GM18498 (cell line): ENCODE results near the gene PHKB.

Source experiments
- ATAC-seq: cut with Tn5 transposase; IDR thresholded peaks from one replicate; pipeline ENCODE4 v1.9.1; 2021; ENCODE audit warnings: mild to moderate bottlenecking, moderate library complexity; ENCODE audit not compliant: unreplicated experiment

Gene PHKB

GRCh38 chr16:47725188-47725695 is 264.1 kb downstream of the PHKB start:
- no peak for ATAC-seq

GRCh38 chr16:47726031-47726675 is 265.0 kb downstream of the PHKB start:
- ATAC-seq = no peak

- ATAC-seq = no peak
These were observed 266.0 kb downstream of the PHKB start for GRCh38 chr16:47727131-47727530.

GRCh38 chr16:47728205-47728604 is 267.1 kb downstream of the PHKB start:
- ATAC-seq = no peak

- no peak for ATAC-seq
These were observed 268.6 kb downstream of the PHKB start for GRCh38 chr16:47729701-47730100.

- ATAC-seq = no peak
These were observed 270.1 kb downstream of the PHKB start for GRCh38 chr16:47731252-47731651.

GRCh38 chr16:47732122-47732521 is 271.0 kb downstream of the PHKB start:
- no peak for ATAC-seq

- no peak for ATAC-seq
These were observed 271.5 kb downstream of the PHKB start for GRCh38 chr16:47732523-47733111.

GRCh38 chr16:47734081-47734857 is 273.1 kb downstream of the PHKB start:
- ATAC-seq = no peak

- ATAC-seq = no peak
These were observed 274.0 kb downstream of the PHKB start for GRCh38 chr16:47734987-47735594.

- ATAC-seq = no peak
These were observed 289.2 kb downstream of the PHKB start for GRCh38 chr16:47750371-47750770.
